GM18858 (cell line): ENCODE measurements around the gene PRKAR2B.
"Not testable (repeated sequence)": the region's sequence is repeated elsewhere in the genome, so short reads cannot be mapped to it uniquely, and the experiment has no call there.

ENCODE experiments used
- ATAC-seq: cut with Tn5 transposase; IDR thresholded peaks from one replicate; pipeline ENCODE4 v1.9.1; 2021; ENCODE audit not compliant: unreplicated experiment

Gene PRKAR2B

DNA sequence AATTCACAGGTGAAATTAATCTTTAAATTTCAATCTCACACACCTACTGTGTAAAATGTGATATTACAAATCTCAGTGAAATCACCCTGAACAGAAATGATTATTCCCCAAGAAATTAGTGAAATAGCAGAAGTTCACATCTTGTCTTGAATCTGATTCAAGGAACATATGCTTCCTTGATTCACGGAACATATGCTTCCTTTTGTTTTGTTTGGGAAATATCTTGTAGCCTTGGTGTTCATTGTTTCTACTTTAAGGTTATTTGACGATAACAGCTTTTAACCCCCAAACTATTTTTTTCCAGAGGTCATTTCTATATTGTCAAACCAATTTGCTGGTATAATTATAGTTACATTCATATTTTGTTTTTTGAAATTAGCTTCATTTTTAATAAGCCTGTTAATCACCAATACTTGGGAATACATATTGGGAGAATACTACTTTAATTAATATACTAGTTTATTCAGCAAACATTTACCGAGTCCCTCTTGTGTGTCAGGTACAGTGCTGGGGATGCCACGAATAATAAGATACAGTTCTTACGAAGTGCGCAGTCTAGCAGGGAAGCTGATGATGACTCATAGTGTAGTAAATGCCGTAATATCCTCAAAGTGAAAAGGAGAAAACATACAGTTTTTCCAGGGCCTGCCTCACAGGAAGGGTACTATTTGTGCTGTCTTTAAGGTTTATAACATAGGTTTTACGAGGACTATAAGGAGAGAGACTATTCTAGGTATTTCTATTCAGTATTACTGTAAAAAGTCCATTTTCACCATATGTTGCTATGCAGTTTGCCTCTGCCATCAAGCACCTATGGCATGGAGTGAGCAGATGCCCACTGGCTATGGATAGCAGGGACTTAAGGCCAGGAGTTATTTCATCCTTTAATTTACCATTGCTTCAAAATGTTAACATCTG, 32.5 kb downstream of the PRKAR2B start:
- ATAC-seq = no peak

DNA sequence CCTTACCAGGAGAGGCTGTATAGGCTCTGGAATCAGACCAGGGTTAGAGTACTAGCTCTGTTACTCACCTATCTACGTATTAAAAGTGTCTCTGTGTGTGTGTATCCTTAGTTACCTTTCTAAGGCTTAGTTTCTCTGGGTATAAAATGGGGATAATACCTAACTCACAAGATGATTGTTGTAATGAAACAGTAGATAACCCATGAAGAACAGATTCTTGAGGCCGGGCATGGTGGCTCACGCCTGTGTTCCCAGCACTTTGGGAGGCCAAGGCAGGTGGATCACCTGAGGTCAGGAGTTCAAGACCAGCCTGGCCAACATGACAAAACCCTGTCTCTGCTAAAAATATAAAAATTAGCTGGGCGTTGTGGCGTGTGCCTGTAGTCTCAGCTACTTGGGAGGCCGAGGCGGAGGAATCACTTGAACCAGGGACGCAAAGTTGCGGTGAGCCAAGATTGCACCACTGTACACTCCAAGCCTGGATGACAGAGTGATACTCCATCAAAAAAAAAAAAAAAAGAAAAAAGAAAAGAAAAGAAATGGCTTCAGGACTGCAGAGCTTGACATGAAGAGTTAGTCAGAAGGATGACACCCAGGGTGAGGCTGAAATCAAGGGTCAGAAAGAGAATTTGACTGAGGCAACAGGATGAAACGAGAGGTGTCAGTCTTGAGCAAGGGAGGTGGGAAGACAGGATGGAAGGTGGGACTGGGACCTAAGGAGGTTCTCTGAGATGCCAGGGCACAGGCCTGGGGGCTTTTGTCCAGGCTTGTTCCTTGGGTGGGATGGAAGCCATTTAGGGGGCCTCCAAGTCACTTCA, 33.4 kb downstream of the PRKAR2B start:
- ATAC-seq = no peak

DNA sequence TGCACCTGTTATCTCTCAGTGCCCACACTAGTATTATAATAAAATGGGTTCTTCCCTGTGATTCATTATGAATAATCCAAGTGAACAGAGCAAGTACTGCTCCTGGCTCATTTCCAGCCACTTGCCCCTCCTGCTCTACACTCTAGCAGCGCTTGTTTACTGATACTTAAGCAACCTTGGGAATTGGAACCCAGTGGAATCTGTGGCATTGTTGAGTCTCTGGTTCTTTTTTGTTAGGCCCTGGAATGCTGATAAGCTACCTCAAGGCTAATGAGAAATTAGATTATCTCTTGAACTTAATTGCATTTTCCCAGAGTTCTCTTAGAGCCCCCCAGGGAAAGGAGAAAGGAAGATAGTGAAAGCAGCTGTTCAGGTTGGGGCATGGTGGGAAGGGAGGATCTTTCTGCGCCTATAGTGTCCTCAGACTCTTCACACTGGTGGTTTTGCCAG, 34.0 kb downstream of the PRKAR2B start:
- ATAC-seq = no peak

DNA sequence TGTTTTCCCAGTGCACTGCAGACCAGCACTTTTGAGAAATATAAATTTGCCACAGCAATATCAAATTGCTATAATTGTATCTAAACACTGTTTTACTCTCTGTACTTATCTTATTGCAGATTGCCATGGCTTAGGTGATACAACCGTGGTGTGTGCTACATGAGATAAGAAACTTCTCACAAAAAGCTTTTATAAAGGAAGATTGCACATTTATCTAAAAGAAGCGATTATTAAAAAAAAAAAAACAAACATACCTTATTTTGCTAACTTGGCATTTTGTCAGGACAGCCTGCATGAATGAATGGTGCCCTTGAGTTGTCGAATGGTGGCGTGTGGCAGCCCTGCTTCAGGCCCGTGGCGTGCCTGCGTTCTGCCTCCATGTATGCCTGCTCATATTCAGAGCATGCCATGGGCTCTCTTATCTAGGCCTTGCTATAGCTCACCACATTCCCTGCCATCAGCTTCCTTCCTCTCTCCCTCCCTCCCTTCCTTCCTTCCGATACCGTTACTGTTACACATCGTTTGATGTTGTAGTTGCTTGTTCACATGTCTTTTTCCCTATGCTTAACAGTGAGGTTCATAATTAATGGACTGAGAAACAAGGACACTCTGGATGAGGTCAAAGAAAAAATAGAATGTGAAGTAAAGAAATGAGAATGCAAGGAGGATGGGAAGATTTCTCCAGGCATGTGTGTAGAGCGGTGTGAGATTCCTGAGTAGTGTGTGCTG, 34.9 kb downstream of the PRKAR2B start:
- ATAC-seq = no peak

DNA sequence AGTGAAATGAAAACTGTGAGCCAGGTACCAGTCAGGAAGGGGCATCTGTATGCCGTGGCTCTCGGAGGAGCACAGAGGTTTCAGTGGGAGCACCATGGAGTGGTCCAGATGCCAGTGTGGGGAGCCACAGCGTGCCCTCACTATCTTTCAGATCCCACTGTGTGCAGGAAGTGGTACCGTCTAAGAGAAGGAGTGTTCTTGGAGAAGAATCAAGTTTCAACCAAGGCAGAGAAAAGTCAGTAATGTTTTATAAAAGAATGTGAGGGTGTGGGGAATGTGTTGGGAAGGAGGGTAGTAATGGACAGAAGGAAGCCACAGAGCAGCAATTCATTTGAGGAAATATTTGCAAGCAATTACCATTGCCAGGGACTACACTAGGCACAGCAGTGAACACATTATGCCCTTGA, 35.6 kb downstream of the PRKAR2B start:
- ATAC-seq = no peak

DNA sequence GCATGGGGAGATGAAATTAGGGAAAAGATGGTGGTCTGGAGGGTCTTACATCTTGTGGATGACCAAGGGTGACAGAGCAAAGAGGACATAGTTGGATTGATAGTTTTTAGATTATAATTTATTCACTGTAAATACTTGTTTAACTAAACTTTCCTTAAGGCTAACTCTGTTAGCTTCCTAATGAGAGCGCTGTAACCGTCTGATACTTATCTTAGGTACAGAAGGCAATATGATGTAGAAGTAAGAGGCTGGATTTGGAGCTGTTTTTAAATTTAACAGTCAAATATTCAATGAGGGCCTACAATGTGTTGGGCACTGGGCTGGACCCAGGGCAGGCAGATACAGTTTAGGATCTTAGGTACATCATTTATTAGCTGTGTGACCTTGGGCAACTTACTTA, 36.0 kb downstream of the PRKAR2B start:
- no peak for ATAC-seq

DNA sequence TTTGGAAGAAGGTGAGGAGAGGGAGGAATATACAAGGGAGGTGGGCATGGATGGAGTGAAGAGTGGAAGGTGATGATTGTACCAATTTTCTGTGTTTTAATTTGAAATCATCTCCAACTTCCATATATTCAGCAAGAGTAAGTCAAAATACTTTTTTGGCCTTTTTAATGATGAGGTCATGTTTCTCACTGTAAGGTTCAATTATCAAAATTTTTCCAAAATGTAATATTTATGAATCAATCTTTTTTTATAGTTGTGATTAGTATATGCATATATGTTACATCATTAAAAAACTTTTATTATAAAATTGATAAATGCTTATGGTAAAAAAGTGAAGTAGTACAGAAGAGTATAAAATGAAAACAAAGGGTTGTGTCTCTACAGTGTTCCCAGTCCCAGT, 40.7 kb downstream of the PRKAR2B start:
- ATAC-seq = no peak

DNA sequence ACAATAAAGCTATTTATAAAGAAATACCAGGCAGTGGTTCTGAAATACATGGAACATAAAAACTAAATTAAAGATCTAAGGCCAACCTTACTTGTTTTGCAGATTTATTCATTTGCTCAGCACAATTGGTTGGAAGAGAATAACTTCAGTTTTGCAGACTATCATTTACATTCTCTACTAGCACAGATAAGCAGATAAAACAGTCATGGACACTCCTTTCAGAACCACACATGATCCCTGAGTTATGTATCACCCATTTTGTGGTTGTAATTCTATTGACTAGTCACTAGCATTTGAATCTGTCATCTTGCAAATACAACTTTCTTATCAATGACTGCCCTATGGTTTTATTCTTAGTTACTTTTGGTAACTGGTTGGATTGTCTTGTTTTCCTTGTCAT, 45.1 kb downstream of the PRKAR2B start:
- no peak for ATAC-seq

DNA sequence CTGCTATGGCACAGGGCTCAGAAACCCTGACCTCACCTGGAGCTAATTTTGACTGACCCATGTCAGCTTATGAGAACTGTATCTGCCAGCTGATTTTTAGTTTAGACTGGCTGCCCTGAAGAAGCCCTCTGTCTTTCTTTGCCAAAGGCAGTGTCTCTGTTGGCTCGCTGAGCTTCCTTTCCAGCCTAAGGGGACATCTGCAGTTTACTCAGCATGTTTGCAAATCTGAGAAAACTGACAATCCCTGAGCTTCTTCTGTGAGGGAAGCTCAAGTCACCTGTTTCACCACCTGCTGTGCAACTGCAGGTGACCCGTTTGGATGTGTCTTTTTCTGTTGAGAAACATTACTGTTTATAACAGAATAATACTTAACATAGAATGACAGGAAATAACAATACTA, 46.0 kb downstream of the PRKAR2B start:
- ATAC-seq = no peak

DNA sequence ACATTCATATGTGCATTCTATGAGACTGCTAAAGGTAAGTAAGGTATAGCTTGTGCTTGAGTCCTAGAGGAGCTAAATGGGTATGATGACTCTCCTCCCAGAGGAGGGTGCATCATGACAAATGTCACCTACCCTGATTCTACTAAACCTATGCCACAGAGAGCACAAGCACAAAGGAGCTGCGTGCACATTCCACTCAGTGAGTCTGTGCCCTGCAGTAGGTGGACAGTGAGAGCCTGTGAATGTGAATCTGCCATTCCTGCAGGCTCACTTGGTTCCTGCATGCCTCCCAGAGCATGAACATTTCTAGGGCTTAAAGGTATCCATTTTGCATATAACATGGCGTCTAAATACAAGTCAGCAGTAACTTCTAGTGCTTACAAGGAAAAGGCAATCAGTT, 46.8 kb downstream of the PRKAR2B start:
- no peak for ATAC-seq

DNA sequence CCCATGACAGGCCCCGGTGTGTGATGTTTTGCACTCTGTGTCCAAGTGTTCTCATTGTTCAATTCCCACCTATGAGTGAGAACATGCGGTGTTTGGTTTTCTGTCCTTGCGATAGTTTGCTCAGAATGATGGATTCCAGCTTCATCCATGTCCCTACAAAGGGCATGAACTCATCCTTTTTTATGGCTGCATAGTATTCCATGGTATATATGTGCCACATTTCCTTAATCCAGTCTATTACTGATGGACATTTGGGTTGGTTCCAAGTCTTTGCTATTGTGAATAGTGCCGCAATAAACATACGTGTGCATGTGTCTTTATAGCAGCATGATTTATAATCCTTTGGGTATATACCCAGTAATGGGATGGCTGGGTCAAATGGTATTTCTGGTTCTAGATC, 49.2 kb downstream of the PRKAR2B start:
- not testable (repeated sequence) for ATAC-seq

GRCh38 chr7:107099154-107099553, 54.6 kb downstream of the PRKAR2B start:
- not testable (repeated sequence) for ATAC-seq

DNA sequence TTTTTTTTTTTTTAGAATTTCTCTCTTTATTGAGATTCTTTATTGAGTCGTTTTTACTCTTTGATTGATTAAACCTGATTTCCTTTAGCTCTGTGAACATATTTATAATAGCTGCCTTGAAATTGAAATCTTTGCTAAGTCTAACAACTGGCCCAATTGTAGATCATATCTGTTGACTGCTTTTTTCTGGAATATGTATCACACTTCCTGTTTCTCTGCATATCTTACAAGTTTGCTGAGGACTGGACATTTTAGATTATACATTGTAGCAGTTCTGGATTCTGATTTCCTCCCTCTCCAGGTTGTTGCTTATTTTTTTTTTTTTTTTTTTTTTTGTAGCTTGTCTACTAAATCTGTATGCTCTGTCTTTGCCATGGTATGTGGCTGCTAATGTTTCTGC, 56.3 kb downstream of the PRKAR2B start:
- ATAC-seq = no peak

- no peak for ATAC-seq
These were observed 58.9 kb downstream of the PRKAR2B start for GRCh38 chr7:107103369-107103768.

DNA sequence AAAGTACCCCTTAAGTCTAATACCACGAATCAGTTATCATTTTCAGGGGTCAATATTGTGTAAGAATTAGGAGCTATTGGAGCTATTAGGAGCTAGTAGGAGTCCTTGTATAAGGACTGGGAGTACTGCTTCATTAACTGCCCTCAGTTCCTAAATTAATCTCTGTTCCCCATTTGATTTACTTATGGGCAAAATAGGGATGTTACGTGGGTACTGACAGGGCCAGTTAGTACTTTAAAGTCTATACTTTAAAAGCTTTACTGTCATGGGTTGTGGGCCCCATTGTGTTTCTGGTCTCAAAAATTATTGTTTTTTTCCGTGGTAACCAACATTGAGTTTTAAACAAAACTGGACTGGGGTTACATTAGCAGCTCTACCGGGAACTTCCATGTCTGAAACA, 60.3 kb downstream of the PRKAR2B start:
- ATAC-seq = no peak

DNA sequence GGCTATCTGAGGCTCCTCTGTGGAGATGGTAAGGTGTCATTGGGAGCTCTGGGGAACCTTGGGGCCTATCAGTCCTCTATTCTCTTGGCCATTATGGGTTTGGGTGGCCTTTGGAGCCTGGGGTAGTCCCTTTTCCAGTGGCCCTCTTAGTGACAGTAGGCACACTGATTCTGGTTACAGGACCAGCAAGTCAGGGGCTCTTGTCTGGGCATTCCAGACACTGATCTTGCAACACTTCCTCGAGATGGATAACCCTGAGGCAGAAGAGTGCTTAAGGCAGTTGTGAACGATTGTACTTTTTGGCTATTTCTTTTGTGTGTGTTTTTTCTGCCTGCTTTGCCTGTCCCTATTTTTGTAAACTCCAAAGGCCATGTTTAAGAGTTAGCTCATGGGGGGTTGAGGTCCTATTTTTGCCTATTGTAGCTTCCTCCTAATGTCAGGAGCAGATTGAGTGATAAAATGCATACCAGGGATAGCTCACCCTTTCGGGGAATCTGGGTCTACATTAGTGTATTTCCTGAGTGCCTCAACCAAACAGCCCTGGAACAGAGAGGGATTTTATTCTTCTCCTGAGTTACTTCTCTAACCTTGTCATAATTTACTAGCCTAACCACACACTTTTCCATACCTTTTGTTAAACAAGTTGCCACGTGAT, 61.2 kb downstream of the PRKAR2B start:
- no peak for ATAC-seq

DNA sequence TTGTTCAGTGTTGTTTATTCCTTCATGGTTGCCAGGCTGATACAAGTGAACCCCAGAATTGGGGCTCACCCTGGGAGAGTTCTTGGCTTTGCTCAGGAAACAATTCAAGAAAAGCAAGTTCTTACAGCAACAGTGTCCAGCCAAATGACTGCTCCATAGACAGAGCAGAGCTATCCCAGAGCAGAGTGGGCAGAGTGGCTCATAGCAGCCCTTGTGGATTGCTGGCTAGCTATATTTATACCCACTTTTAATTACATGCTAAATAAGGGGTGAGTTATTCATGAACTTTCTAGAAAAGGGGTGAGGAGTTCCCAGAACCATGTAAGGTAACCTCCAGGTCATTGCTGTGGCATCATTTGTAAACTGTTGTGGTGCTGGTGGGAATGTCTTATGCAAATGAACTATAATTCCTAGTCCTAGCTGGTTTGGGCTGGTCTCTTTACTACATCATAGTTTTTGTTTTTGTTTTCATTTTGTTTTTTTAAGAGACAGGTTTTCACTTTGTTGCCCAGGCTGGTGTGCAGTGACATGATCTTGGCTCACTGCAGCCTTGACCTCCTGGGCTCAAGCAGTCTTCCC, 64.4 kb downstream of the PRKAR2B start:
- no peak for ATAC-seq

DNA sequence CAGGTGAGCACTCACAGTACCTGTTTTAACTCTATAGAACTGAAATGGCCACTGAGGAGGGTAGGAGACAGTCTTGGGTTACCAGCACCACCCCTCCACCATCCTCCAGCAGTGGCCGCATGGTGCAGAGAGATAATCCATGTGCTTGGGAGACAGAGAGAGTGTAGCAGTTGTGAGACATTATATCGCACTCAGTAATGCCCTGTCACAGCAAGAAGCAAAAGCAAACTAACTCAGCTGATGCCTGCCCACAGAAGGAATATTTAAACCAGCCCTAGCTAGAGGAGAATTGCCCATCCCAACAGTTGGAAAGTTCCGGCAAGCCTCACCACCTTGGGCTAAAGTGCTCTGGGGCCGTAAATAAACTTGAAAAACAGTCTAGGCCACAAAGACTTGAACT, 65.5 kb downstream of the PRKAR2B start:
- ATAC-seq = no peak

DNA sequence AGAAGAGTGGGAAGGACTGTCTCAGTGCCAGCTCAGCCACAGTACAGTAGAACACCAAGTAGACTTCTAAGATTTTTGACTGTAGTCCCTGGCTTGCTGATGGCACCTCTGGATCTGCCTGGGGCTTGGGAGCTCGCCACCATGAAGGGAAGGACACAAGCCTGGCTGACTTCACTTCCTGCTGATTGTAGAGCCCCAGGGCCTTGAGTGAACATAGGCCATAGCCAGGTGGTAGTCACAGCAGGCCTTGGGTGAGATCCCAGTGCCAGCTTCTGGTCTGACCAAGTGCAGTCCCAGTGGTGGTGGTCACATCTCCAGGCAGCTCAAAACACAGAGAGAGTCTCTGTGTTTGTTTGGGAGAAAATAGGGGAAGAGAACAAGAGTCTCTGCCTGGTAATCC, 66.7 kb downstream of the PRKAR2B start:
- no peak for ATAC-seq

GRCh38 chr7:107113866-107114265, 69.4 kb downstream of the PRKAR2B start:
- no peak for ATAC-seq

DNA sequence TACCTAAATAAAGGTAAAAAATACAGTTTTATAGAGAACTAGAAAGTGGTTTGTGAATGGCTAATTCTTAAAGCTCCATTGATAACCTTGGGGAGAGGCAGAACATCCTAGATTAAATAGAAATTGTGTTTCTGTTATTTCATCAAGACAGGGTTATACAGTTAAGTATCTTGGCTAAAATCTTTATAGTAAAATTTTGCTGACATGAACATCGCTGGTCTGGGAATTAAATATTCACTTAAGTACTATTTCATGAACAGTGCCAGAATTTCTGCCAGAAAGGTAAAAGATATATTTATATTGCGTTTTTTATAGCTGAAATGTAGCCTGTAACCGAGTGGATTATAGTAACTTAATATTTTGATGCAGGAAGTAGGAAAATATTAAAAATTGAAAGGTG, 70.6 kb downstream of the PRKAR2B start:
- ATAC-seq = no peak
